ENCODE results near the gene PLD2.
"Not testable (repeated sequence)": the region's sequence is repeated elsewhere in the genome, so short reads cannot be mapped to it uniquely, and the experiment has no call there.

The PLD2 gene

DNA sequence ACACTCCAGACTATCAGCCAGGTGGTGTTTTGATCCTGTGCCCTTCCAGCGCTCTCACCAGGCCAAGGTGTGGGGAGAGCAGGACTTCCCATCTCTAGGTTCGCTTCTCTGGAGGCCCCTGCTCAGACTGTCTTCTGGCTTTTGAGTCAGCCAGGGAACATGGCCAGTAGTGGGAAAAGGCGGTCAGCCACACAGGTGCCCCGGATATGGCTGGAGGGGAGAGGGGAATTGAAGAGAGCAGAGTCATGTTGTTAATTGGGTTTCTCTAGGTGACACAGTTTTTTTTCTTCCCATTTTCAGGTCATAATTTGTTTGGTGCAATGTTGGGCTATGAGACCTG is 27.7 kb downstream of the PLD2 start:
- no peak for DNase-seq

DNA sequence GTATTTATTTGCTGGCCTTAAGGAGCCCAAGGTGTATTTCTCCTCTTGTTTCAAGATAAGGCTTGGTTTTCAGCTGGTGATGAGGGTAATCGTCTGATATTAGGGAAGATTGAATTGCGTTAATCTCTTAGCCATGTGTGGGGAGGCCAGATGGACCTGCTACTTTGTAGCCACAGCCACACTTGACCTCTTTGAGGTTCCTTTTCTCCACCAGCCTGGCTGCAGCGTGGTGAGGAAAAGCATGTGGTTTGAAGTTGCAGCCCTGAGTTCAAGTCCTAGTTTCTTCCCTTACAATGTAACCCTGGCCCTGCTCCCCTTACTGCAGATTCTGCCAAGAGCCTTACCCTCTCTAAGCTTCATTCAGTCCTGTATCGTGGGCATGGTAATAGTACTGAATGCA is 29.3 kb downstream of the PLD2 start:
- DNase-seq: no peak

DNA sequence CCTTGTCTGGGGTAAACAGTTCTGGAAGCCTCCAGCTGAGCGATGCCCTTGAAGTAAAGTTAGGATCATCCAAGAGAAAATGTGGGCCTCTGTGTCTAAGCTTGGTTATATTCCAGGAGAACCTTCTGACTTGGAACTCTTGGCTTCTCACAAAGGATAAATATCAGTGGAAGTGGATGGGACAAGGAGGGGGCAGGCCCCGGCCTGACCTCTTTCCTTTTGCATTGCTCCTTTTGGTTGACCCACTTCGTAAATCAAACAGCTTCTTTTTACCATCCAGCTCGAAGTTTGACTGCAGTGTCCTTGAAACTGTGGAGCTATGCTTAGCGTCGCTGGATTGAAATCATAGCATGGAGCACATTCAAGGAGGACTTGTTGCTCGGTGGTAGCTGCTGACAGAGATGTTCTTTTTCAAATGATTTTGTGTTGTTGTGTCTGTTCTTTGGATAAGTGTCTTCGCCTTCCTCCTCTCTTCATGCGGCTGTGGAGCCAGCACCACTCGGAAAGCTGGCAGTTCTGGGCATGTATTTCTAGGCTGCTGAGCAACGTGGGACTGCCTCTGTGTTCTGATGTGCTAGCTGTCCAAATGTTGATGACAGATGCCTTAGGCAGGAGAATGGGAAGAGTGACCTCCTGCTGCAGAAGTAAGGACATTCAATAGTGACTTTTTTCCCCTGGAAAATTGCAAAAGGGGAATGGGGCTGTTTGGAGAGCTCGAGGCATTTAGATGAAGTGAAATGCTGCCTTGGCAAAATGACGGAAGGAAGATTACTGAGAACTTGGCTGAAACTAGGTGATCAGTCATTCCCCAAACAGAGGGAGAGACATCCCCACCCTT is 30.7 kb downstream of the PLD2 start:
- no peak for DNase-seq

DNA sequence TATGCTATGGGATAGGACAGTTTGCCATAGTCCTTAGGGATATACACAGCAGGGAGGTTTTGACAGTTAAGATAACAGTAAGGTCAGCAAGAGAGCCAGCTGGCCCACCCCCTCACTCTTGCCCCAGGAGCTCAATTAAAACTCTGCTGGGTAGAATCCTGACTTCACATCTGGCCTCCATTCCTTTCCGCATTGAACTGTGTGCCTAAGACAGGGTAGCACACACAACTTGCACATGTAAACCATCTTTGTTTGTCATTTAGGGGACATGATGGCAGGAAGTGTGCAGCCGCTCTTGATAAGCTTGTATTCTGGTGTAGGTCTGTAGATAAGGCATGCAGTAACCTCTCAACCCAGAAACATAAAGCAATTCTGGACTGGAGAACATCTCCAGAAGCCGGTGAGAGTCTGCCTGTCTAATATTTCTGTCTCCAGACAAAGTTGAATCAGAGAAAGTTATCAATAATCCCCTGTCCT is 31.4 kb downstream of the PLD2 start:
- DNase-seq: no peak

DNA sequence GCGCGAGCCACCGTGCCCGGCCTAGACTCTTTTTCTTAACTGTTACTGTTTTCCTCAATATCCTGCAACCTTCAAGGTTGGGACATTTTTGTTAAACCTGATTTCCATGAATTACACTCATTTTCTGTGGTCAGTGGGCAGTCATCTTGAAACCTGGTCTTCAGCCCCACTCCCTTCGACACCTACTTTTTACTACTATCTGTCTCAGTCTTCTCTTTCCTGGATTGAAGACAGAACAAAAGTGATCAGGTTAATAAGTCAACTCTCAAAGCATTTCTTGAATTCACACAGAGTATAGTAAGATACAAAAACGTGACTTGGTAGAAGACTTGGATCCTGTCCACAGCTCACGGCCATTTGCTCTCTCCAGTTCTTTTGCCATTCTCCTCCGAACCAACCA is 32.3 kb downstream of the PLD2 start:
- DNase-seq: no peak

DNA sequence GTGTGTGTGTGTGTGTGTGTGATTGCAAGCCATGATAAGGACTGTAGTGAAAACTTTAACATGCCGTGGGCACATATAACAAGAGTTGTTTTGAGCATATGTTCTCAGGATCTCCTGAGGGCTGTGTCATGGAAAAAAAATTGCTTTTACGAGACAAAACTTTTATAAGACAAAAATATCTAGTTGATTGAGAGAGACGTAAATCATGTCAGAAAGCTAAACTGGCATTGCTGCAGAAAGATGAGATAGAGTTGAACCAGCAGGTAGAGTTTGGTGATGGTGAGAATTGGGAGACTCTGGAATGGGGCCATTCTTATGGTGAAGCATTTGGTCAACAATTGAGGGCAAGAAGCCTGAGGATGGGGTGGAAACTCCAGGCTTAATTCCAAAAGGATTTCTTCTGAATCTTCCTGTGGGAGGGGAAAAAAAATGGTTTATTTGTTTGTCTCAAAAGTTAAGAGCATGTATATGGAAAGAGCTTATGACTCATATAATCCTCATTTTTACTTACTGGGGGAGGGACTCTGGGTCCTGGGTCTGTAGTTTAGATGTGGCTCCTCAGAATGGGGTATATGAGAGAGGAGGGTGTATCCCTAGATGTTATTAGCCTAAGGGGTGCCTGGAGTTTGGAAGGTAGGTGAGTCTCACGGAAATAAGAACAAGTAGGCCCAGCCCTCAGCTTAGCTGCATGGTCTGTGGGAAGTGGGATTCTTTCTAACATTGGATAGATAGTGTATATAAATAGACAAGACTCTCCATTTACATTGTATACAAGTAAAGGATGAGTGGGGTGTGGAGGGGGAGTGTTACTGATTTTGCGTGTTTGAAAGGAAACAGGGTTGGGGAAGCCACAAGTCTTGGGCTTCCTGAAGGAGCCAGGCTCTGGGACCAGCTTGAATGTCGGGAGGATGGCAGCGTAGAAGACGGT is 33.3 kb downstream of the PLD2 start:
- DNase-seq: no peak

DNA sequence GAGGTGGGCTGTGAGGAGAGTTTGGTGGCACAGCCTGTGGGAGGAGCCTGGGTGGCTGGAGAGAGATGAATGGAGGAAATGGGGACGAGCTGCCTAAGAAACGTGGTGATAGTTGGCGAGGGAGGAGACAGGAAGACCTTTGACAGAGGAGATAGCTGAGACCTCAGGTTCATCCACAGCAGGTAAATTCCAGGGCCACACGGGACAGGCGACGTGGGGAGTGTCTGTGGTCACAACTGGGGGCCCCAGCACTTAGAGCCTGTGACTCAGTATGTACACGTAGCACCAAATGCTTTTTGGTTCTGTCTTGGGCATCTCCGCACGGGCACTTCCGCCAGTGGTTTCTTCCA is 33.9 kb downstream of the PLD2 start:
- DNase-seq: no peak

DNA sequence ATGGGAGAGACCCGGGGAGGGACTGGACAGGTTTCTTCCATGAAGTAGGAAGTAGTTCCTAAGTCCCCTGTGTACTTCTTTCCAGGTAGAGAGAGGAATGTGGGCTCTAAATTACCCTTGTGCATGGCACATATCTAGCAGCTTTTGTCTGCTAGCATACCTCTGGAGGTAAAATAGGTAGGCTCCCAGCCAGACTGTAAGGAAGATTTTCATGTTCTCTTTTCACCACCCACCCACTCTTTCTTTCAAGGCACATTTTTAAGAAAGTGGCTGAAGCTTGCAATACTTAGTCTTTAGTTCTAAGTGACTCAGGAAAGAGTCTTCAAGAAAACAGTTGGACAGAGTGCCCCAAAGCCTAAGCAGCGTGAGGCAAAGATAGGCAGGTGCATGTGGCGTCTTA is 35.4 kb downstream of the PLD2 start:
- DNase-seq: no peak

DNA sequence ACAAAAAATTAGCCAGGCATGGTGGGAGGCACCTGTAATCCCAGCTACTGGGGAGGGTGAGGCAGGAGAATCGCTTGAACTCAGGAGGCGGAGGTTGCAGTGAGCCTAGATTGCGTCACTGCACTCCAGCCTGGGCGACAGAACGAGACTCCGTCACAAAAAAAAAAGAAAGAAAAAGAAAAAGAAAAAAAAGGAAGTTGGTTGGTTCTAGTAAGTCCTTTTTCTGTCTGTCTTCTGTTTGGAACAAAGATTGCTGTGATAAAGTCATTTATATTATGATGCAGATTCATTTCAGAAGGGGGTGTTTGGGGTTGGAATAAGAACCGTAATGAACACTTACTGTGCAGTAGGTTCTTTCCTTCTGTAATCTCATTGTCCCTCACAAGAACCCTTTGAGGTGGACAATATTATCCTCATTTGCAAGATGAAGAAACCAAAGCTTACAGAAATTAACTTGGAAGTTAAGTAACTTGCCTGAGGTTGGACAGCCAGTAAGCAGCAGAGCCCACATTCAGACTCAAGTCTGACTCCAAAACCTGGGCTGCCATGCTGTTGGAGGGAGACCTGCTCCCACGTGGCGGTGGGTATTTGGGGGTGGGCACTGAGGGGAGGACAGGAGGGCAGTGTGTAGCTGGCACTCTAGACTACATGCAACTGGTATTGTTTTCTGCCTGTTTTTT is 36.5 kb downstream of the PLD2 start:
- no peak for DNase-seq

DNA sequence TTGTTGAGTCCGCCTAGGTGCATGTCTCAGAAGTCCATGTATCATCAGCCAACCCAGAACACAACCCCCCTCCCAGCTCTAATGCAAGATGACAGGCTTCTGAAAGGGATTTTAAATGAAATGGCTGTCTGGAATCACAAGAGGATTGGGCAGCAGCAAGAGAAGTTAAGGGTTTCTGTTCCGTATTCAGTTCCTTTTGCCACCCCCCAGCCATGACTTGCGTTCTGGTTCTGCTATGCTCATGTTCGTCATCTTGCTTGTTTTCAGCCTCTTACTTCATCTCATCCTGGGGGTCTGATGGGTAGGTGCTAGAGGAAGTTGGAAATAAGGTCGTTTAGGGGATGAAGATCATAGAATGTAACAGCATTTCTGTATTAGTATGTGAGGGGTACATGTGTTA is 38.2 kb downstream of the PLD2 start:
- no peak for DNase-seq

DNA sequence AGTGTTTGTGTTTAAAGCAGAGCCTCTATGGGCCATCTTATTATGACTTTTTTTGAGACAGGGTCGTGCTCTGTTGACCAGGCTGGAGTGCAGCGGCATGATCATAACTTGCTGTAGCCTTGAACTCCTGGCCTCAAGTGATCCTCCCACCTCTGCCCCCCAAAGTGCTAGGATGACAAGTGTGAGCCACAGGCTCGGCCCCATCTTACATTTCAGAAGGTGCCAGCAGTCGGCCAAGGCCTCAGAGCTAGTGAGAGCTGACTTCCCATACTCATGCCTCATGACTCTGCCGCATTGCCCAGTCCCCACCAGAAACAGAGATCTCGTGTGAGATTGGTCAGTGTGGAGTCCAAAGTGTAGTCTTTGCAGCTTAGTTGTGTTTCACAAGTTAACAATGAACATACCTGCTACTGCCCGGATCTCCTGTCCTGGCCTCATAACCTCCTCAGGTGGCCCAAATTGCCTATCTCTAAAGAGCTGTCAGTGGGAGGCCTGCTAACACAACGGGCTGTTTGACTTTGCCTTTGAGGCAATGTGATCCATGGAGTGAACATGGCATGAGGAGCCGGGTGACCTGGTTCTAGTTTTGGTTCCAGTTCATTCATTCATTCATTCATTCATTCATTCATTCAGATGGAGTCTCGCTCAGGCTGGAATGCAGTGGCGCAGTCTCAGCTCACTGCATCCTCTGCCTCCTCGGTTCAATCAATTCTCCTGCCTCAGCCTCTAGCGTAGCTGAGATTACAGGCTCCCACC is 39.9 kb downstream of the PLD2 start:
- no peak for DNase-seq

DNA sequence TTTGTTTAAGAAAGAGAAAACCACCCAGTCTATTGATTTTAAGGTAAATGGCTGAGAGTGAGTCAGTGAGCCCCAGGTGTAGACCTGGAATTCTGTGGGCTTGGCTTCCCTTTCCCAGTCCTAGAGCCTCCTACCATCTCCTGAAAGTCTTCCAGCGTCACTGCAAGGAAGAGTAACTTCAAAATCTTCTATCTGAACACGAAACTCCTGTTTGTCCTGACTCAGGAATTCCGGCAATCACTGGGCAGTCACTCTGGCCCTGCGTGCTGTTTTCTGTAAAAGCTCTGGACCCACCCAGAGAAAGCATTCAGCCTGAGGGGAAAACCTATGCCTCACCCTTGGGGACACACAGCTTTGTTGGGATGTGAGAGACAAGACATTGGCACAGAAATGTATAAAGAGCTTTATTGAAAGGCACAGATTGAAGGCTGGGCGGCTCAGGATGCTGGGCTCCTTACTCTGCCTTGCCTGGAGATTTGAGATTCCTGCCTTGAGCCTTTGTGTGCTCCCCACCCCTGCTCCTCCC is 42.1 kb downstream of the PLD2 start:
- no peak for DNase-seq

DNA sequence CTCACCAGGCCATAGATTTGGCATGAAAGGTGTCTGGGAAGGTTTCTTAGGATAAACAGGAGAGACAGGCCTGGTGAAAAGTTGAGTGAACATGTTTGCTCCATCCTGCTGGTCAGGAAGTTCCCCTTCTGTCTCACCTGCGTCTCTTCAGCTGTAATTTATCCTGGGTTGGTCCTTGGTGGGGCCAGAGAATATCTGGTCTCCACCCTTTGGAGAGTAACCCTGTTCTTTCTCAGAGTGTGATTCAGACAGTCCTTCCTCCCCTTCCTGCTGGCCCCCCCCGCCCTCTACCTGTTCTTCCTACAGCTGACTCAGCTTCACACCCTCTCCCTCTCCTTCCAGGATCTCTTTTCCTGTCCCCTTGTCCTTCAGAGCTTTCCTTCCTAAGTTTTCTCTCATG is 43.3 kb downstream of the PLD2 start:
- DNase-seq: no peak

DNA sequence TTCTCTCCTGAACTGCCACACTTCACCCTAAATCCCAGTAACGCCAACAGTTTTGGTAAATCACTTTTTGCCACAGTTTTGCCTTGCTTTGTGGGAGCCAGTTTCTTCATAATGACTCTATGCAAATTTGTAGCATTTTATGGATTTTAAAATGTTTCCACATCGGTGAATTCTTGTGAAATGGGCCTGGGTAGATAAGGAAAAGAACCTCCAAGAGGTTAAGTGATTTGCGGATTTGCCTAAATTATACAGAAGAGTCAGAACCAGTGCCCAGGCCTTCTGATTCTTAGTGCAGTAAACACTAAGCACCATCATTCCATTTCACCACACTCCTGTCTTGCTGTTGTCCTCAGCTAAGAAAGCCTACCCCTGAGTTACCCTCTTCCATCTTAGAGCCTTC is 44.1 kb downstream of the PLD2 start:
- DNase-seq: peak in 1 of 2 experiments; percentile 8

DNA sequence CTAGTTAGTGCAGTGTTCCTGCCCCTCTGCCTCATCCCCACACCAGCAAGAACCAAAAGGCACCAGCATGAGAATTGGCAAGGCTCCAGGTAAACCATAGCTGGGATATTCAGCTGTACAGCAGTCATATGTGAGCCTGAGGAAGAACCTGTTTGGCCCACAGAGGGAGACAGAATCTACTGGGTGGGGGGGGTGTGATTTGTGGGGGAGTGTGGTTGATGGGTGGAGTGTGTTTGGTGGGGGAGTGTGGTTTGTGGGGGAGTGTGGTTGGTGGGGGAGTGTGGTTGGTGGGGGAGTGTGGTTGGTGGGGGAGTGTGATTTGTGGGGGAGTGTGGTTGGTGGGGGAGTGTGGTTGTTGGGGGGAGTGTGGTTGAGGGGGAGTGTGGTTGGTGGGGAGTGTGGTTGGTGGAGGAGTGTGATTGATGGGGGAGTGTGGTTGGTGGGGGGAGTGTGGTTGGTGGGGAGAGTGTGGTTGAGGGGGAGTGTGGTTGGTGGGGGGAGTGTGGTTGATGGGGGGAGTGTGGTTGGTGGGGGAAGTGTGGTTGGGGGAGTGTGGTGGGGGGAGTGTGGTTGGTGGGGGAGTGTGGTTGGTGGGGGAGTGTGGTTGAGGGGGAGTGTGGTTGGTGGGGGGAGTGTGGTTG is 45.7 kb downstream of the PLD2 start:
- no peak for DNase-seq

DNA sequence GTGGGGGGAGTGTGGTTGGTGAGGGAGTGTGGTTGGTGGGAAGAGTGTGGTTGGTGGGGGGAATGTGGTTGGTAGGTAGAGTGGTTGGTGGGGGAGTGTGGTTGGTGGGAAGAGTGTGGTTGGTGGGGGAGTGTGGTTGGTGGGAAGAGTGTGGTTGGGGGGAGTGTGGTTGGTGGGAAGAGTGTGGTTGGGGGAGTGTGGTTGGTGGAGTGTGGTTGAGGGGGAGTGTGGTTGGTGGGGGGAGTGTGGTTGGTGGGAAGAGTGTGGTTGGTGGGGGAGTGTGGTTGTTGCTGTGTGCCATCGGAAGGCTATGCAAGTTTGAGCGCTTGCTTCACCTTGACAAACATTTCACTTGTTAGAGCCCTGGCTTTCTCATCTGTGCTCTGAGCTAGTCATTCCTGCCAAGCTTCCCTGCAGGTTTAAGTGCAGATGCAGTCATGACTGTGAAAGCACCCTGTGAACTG is 46.3 kb downstream of the PLD2 start:
- no peak for DNase-seq

DNA sequence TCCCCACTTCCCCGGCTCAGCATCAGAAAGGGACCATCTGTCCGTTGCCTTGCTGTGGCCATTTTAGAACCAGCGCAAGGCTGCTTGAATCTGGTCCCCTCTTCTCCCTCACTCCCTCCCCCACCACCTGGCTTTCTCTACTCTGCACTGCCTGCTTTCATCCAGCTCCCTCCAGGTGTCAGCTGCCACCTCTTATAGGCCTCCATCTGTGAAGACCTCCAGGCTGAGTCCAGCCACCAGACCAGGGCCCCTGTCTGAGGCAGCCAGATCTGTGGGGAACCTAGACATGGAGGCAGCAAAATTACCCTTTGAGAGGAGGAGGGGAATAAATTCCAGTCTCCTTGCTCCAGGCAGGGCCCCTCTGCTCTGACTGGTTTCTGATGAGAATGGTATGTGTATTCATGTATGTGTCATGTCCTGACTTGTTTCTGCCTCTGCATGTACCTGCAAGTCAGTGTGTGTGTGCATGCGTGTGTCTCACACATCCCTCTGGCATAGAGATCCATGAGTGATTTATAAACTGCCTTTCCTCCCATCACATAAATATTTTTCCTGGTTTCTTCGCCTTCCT is 47.2 kb downstream of the PLD2 start:
- peak; percentile 3 to 30 for DNase-seq

DNA sequence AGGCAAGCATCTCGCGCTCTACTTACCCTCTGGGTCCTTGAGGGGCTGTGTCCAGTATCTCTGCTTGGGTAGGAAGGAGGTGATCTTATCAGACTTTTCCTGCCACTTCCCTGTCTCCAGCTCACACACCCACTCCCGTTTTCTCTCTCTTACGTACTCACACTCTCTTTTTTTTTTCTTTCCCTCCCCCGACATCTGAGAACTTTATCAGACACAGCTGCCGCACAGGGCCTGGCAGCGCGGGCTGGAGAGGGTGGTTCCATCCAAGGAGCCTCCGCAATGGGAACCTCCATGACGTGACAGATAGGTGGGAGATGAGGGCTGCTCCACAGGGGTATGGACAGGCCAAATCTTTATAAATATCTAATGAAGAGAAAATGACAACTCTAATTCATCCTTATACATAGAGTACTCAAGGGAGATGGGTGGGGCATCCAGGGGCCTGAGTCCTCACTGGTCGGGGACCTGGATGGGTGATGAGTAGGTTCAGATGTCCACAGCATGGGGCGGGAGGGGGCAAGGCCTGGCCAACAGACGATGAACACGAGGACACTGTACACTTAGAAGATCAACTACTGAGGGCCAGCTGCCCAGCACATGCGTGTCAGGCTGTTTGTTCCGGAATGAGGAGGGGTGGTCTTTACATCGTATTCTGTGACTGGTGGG is 49.5 kb downstream of the PLD2 start:
- no peak for DNase-seq

DNA sequence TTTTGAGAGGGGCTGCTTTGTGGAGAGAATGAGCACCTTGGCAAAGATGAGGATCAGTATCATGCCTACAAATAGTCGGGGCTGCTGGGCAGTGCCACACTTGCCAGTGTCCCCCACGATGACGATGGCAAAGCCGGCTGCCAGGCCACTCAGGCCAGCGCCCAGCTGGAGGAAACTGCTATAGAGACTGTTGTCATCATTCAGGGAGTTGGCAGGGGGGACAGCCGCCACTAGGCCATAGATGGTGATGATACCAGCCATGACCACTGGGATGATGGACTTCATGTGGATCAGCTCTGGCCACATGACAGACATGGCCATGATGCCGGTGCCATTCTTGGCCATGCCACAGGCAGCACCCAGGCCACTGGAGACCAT is 50.0 kb downstream of the PLD2 start:
- no peak for DNase-seq

DNA sequence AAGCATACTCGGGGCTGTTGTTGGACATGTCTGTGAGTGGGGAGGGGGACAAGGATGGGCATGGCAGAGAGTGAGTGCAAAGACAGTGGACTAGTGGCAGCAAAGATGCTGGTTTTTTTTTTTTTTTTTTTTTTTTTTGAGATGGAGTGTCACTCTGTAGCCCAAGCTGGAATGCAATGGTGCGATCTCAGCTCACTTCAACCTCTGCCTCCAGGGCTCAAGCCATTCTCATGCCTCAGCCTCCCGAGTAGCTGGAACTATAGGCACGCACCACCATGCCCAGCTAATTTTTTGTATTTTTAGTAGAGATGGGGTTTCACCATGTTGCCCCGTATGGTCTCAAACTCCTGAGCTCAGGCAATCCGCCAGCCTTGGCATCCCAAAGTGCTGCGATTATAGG is 50.4 kb downstream of the PLD2 start:
- not testable (repeated sequence) for DNase-seq
